NCI-H1105 (cell line): ENCODE results near the gene CDC42EP5.
"Not testable (repeated sequence)": the region's sequence is repeated elsewhere in the genome, so short reads cannot be mapped to it uniquely, and the experiment has no call there.

Source experiments
- DNase-seq: peaks from one replicate; lab custom pipeline; 2025; lab: John Stamatoyannopoulos, UW

The CDC42EP5 gene

GRCh38 chr19:54473071-54473891 lies at the start of gene CDC42EP5:
CDC42EP5 (minus strand) TSS chr19:54473296; CDS start chr19:54465547, 7,749 bp downstream.
- no peak for DNase-seq

GRCh38 chr19:54521860-54522513 lies 48.9 kb upstream of the CDC42EP5 start:
- no peak for DNase-seq

- no peak for DNase-seq
Observed at GRCh38 chr19:54521022-54521859, 48.1 kb upstream of the CDC42EP5 start.

GRCh38 chr19:54518844-54519243 lies 45.7 kb upstream of the CDC42EP5 start:
- DNase-seq: no peak

- peak; percentile 2 for DNase-seq
Observed at GRCh38 chr19:54517483-54517882, 44.4 kb upstream of the CDC42EP5 start.

GRCh38 chr19:54515156-54515555 lies 42.1 kb upstream of the CDC42EP5 start:
- DNase-seq: no peak

- not testable (repeated sequence) for DNase-seq
Observed at GRCh38 chr19:54509200-54509940, 36.3 kb upstream of the CDC42EP5 start.

- DNase-seq: not testable (repeated sequence)
Observed at GRCh38 chr19:54508487-54508886, 35.4 kb upstream of the CDC42EP5 start.

- no peak for DNase-seq
Observed at GRCh38 chr19:54507824-54508223, 34.7 kb upstream of the CDC42EP5 start.

- not testable (repeated sequence) for DNase-seq
Observed at GRCh38 chr19:54507038-54507717, 34.1 kb upstream of the CDC42EP5 start.

GRCh38 chr19:54506079-54506478 lies 33.0 kb upstream of the CDC42EP5 start:
- no peak for DNase-seq

GRCh38 chr19:54505542-54505941 lies 32.4 kb upstream of the CDC42EP5 start:
- DNase-seq: not testable (repeated sequence)

GRCh38 chr19:54502518-54503048 lies 29.5 kb upstream of the CDC42EP5 start, which contains the start of gene LAIR2:
LAIR2 (plus strand) TSS chr19:54502831; CDS start chr19:54502919, 88 bp downstream.
- DNase-seq: no peak

GRCh38 chr19:54498451-54498772 lies 25.3 kb upstream of the CDC42EP5 start:
- DNase-seq: not testable (repeated sequence)

GRCh38 chr19:54497747-54498450 lies 24.8 kb upstream of the CDC42EP5 start:
- not testable (repeated sequence) for DNase-seq

- not testable (repeated sequence) for DNase-seq
Observed at GRCh38 chr19:54495284-54495683, 22.2 kb upstream of the CDC42EP5 start.

GRCh38 chr19:54493967-54494585 lies 21.0 kb upstream of the CDC42EP5 start:
- DNase-seq: no peak

- not testable (repeated sequence) for DNase-seq
Observed at GRCh38 chr19:54493056-54493455, 20.0 kb upstream of the CDC42EP5 start.

- DNase-seq: no peak
Observed at GRCh38 chr19:54492568-54492967, 19.5 kb upstream of the CDC42EP5 start.

- no peak for DNase-seq
Observed at GRCh38 chr19:54489766-54490165, 16.7 kb upstream of the CDC42EP5 start.
